Head of caudate nucleus (tissue), 42 donors: ENCODE results near the gene MUSK.
A peak's percentile ranks its signal among the peaks of the same experiment; 100 is the strongest.
"Not testable (repeated sequence)": the region's sequence is repeated elsewhere in the genome, so short reads cannot be mapped to it uniquely, and the experiment has no call there.

Experiments
- DNase-seq, 42 donors: peaks; one replicate each; pipeline versions ENCODE4 v3.0.0 to v3.0.0-alpha.2; 2020 to 2021; ENCODE audit warnings: mixed read lengths in 7 of 42
- intact Hi-C: fragments of 100-400 bp; cut with DNase I; formaldehyde crosslinking; loops from one replicate; pipeline ENCODE4 v1.15.0; 2022

The MUSK gene

GRCh38 chr9:110687497-110687896, 18.9 kb downstream of the MUSK start:
- DNase-seq: no peak
- intact Hi-C loops: no loop called here

GRCh38 chr9:110688329-110688728, 19.7 kb downstream of the MUSK start:
- intact Hi-C loops: no loop called here
- no peak for DNase-seq

- DNase-seq: no peak
- intact Hi-C loops: no loop called here
Observed at GRCh38 chr9:110691002-110691549, 22.5 kb downstream of the MUSK start.

- DNase-seq, intact Hi-C loops: not testable (repeated sequence)
Observed at GRCh38 chr9:110695846-110696245, 27.3 kb downstream of the MUSK start.

GRCh38 chr9:110700953-110701352, 32.4 kb downstream of the MUSK start:
- DNase-seq: no peak
- intact Hi-C loops: no loop called here

GRCh38 chr9:110703669-110704068, 35.1 kb downstream of the MUSK start:
- DNase-seq: no peak
- intact Hi-C loops: no loop called here

- intact Hi-C loops: no loop called here
Observed at GRCh38 chr9:110707419-110707818, 38.8 kb downstream of the MUSK start.

GRCh38 chr9:110710420-110710819, 41.8 kb downstream of the MUSK start:
- DNase-seq: no peak
- intact Hi-C loops: no loop called here

More at GRCh38 chr9:110707419-110707818, 38.8 kb downstream of the MUSK start:
- DNase-seq: no peak

GRCh38 chr9:110712955-110713354, 44.4 kb downstream of the MUSK start:
- DNase-seq: no peak
- intact Hi-C loops: no loop called here

GRCh38 chr9:110714314-110714713, 45.7 kb downstream of the MUSK start:
- no peak for DNase-seq
- intact Hi-C loops: no loop called here

GRCh38 chr9:110728058-110728457, 59.5 kb downstream of the MUSK start:
- intact Hi-C loops: no loop called here
- no peak for DNase-seq

GRCh38 chr9:110729641-110730040, 61.0 kb downstream of the MUSK start:
- no peak for DNase-seq
- intact Hi-C loops: no loop called here

GRCh38 chr9:110731437-110732028, 62.9 kb downstream of the MUSK start:
- no peak for DNase-seq
- intact Hi-C loops: no loop called here

GRCh38 chr9:110738982-110739381, 70.4 kb downstream of the MUSK start:
- no peak for DNase-seq
- intact Hi-C loops: no loop called here

- intact Hi-C loops: no loop called here
- peak in 8 of 42 donors; percentile 10 to 56 (median 26) for DNase-seq
Observed at GRCh38 chr9:110742741-110743371, 74.3 kb downstream of the MUSK start.

- intact Hi-C loops: no loop called here
- DNase-seq: peak in 4 of 42 donors; percentile 9 to 60 (median 38)
Observed at GRCh38 chr9:110744715-110745384, 76.3 kb downstream of the MUSK start.

GRCh38 chr9:110745676-110746075, 77.1 kb downstream of the MUSK start:
- intact Hi-C loops: no loop called here
- no peak for DNase-seq

GRCh38 chr9:110746211-110746930, 77.8 kb downstream of the MUSK start:
- DNase-seq: no peak
- intact Hi-C loops: no loop called here

- intact Hi-C loops: no loop called here
- no peak for DNase-seq
Observed at GRCh38 chr9:110748251-110748893, 79.8 kb downstream of the MUSK start.
